ENCODE measurements around the gene SLC6A19.

The SLC6A19 gene

DNA sequence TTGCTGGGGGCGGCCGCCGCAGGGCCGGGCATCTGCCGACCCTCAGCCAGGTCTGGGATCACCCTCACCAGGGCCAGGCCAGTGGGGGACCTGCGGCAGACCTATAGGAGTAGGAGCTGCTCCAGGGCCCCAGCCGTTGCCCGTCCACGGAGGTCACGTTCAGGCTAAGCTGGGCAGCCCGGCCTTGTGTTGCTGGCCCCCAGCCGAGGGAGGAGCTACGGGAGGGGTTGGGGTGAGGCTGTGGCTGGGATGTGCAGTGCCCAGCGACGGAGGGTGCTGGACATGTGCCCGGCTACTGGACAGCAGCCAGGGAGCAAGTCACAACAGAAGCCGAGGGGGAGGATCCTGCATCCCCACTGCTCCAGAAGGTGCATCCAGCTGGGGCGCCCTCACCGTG lies 39.6 kb upstream of the SLC6A19 start:
- in situ Hi-C loops (cut with MboI; ENCODE audit: low pct_unique_long_range_greater_than_20kb, low sequenced_read_pairs, unreplicated experiment) = no loop called here
- TF ChIP-seq CTCF (IDR thresholded peaks at IDR 0.05; ENCODE audit: extremely low read depth, insufficient read depth, missing control alignments) = no peak
- no peak for DNase-seq (ENCODE audit: low spot score)

GRCh38 chr5:1162276-1162675 lies 39.1 kb upstream of the SLC6A19 start:
- DNase-seq (ENCODE audit: low spot score) = no peak
- in situ Hi-C loops (cut with MboI; ENCODE audit: low pct_unique_long_range_greater_than_20kb, low sequenced_read_pairs, unreplicated experiment) = no loop called here
- no peak for TF ChIP-seq CTCF (IDR thresholded peaks at IDR 0.05; ENCODE audit: extremely low read depth, insufficient read depth, missing control alignments)

DNA sequence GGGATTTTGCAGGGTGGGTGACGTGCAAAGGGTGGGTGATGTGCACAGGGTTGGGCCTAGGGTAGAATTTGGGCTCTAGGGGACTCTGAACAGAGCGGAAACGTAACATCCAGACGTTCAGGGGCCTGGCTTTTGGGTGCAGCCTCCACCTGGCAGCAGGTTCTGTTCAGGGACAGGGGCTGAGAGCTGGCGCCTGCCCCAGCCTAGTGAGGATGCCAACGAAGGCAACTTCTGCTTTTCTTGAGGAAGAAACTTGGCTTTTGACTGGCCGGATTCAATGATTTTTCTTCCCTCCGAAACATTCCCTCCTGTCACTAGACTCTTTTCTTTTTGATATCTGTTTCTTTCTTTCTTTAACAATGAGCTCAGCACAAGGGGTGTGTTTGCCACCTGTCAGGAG lies 38.6 kb upstream of the SLC6A19 start:
- TF ChIP-seq CTCF (IDR thresholded peaks at IDR 0.05; ENCODE audit: extremely low read depth, insufficient read depth, missing control alignments) = no peak
- in situ Hi-C loops (cut with MboI; ENCODE audit: low pct_unique_long_range_greater_than_20kb, low sequenced_read_pairs, unreplicated experiment) = no loop called here
- no peak for DNase-seq (ENCODE audit: low spot score)

GRCh38 chr5:1163366-1163765 lies 38.0 kb upstream of the SLC6A19 start:
- no peak for DNase-seq (ENCODE audit: low spot score)
- in situ Hi-C loops (cut with MboI; ENCODE audit: low pct_unique_long_range_greater_than_20kb, low sequenced_read_pairs, unreplicated experiment) = no loop called here

DNA sequence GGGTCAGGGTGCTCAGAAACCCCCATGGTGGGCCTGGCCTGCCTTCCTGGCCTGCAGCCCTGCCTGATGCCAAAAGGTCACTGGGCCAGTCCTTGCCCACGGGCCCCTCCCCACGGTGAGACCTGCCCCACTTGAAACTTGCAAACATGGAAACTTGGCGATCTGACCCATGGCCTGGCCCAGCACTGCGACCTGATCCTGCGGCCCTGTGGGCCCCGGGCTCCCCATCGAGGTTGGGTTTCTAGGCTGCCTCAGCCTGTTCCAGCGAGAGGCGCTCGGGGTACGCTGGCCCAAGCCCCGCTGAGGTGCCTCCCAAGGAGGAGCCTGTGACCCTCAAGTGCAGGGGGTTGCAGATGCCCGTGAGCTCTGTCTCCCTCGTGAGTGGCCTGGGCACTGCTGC lies 37.5 kb upstream of the SLC6A19 start:
- no peak for DNase-seq (ENCODE audit: low spot score)
- in situ Hi-C loops (cut with MboI; ENCODE audit: low pct_unique_long_range_greater_than_20kb, low sequenced_read_pairs, unreplicated experiment) = no loop called here
- TF ChIP-seq CTCF (IDR thresholded peaks at IDR 0.05; ENCODE audit: extremely low read depth, insufficient read depth, missing control alignments) = no peak

More at GRCh38 chr5:1163366-1163765, 38.0 kb upstream of the SLC6A19 start:
- no peak for TF ChIP-seq CTCF (IDR thresholded peaks at IDR 0.05; ENCODE audit: extremely low read depth, insufficient read depth, missing control alignments)

GRCh38 chr5:1164696-1165630 lies 36.4 kb upstream of the SLC6A19 start:
- no peak for TF ChIP-seq CTCF (IDR thresholded peaks at IDR 0.05; ENCODE audit: extremely low read depth, insufficient read depth, missing control alignments)
- in situ Hi-C loops (cut with MboI; ENCODE audit: low pct_unique_long_range_greater_than_20kb, low sequenced_read_pairs, unreplicated experiment) = no loop called here
- no peak for DNase-seq (ENCODE audit: low spot score)

All from GM13977 (cell line).